Left renal cortex interstitium (tissue), 4 donors: Measurements from ENCODE around the gene DOCK1. TPM values are rescaled to one million over a fixed set of nuclear protein-coding genes. Genes with fewer than 3 reads are reported as not detected.

Experiments
- DNase-seq, 4 donors: peaks; one replicate each; pipeline ENCODE4 v3.0.0-alpha.2; 2013; ENCODE audit warnings: low read depth in 4 of 4, low spot score in 2 of 4, missing footprints in 1 of 4
- polyA plus RNA-seq, 4 donors: library from polyadenylated mRNA; unstranded; fragments of 120-200 nt; gene quantifications; one replicate each; pipeline ENCODE4 v1.2.1, GENCODE V29; 2013; ENCODE audit not compliant: insufficient read length in 4 of 4

DOCK1 gene
- polyA plus RNA-seq, 4 donors, result 57.9 to 68.2 (median 64.3) TPM

DNA sequence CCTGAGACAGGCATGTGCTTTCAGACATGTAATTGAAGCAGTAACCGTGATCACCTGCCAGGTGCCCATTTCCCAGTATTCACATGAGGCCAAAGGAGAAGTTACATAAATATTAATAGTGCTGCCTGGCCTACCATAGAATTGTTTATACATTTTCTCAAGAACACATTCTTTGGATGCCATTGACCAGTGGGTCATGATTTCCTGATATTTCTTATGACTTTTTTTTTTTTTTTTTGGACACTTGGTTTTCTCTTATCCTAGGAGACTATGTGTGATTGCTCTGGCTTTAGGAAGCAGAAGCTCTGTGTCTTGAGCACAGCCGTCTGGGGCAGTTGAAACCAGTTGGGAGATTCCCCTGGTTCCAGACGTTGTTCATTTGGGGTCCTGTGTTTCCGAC, 500.0 kb downstream of the DOCK1 start:
- DNase-seq, result no peak

DNA sequence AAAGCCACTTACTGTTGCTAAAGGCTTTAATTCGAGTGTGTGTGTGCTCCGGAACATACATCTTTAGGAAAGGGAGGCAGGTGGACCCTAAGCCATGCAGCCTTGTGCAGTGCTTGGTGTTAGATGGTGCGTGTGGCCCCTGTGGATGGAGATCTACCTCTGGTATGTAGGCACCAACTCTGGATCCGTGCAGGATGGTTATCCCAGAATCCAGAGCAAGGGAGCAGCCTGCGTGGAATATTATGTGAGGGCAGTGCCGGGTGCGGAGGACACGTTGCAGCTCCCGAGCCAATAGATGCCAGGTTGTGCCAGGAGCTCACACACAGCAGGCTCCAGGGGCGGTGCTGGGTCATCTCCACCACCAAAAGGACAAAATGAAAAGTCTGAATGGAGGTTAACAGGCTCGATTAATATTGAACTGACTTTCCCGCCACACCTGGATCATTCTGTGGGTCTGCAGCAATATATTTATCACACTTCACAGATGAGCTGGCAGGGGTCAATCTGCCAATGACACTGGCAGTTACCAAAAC, 500.9 kb downstream of the DOCK1 start:
- DNase-seq, result no peak

DNA sequence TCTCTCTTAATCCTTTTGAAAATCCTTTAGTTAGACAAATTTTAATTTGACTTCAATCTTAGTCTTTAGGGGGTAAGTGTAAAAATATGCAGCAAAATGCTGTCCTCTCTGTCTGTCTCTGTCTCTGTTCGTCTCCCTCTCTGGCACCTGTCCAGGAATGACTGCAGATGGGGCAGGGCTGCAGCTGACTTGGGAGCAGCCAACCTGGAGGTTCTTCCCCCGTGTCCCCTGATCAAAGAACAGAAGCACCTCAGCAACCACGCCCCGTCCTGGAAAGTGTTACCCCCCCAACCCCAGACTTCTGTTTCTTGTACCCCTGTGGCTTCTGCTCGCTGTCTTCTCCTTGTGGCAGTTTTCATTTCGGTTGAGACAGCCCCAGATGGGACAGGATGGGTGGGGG, 502.3 kb downstream of the DOCK1 start:
- DNase-seq, result no peak

DNA sequence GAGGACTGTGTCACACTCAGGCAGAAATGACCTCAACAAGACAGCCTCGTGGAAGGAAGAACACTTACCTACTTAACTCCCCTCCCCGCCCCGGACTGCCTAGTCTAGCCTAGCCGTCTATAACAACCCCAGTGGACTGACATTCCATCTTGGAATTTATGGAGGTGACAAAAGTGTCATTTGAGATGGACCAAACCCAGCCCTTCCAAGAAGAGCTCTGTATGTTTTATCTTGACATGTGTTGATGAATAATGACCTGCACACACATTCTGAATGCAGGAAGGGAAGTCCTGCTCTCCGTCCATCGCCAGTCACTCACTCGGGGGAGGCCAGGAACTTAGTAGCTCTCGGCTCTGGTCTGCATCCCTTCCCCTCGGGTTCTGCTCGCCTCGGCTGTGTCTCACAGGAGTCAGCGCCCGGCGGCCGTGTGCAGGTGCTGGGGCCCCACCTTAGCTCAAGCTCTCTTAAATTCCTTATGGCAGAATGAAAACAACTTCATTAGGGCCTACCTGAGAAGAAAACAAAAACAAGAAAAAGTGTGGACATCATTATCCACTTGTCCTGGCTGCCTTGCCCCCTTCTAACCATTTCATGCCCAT, 503.0 kb downstream of the DOCK1 start:
- DNase-seq, result no peak

DNA sequence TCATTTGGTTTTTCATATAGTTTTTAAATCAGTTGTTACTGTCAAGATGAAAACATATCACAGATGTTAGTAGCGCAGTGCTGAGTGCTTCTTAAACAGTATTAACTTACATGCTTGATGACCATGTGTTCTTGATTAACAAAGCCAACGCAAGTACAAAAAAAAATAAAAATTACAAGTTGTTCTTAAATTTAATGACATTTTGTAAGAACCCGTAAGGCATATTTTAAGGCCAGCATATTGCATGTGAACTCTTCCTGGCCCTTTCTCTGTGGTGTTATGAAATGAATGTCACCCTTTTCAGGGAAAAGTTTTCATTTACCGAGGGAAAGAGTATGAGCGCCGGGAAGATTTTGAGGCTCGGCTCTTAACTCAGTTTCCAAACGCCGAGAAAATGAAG, 503.5 kb downstream of the DOCK1 start:
- DNase-seq, result peak in 1 of 4 donors; percentile 19

DNA sequence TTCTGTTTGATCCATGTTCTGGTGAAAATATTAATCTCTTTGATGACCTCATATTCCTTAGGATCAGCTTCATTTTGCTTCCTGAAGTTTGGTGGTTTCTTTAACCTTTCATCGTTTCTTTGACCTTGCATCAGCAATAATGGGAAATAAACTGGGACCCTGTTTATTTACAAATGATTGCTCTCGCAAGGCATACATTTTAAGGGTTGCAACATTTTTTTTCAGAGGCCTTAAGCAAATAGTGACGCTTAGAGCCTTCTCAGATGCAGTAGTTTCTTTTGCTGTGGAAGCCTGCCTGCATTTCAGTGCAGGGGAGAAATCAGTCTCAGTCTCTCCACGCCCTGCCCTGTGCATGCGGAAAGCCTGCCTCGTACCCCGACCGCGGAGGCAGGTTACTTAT, 504.8 kb downstream of the DOCK1 start:
- DNase-seq, result no peak

DNA sequence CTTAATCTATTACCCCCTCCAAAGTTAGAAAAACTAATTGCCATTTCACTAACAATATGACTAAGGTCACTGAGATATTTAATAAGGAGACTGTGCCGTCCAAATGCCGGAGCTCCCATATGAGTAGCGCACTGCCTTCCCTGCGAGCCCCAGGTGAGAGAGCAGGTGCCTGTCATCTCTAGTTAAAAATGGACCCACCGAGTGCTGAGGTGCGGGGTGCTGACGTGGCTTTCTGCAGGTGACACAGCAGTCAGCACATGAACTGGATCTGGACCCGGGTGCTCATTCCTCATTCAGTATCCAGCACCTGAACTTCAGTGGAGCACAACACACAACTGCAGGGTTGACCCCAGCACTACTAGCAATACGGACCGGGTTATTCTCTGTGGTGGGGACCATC, 505.8 kb downstream of the DOCK1 start:
- no peak for DNase-seq

DNA sequence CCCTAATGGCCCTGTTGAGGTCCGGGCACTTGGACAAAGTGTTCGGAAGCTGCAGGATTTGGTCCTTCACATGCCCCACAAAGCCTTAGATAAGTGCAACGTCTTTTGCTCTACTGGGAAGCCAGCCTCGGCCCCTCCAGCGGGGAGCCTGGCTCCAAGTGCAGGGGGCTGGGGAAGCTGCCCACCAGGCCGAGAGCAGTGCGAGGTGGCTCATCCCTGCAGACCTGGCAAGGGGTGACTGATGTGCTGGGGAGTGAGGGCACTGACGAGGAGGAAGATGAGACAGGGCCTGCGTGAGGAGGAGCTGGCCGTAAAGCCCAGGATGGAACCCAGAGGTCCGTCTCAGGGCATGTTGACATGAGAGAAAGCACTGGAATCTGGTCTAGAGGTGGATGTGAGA, 508.1 kb downstream of the DOCK1 start:
- no peak for DNase-seq

DNA sequence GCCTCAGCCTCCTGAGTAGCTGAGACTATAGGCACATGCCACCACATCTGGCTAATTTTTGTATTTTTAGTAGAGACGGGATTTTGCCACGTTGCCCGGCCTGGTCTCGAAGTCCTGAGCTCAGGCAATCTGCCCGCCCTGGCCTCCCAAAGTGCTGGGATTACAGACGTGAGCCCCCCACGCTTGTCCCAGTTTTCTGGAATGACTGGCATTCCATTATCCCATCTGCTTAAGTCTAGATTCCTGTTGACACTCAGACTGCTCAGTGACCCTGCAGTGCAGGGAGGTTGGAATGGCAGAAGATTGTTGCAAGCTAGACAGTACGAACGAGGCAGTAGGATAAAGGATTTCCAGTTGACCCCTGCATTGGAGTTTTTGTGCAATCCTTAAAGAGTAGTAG, 508.8 kb downstream of the DOCK1 start:
- no peak for DNase-seq

DNA sequence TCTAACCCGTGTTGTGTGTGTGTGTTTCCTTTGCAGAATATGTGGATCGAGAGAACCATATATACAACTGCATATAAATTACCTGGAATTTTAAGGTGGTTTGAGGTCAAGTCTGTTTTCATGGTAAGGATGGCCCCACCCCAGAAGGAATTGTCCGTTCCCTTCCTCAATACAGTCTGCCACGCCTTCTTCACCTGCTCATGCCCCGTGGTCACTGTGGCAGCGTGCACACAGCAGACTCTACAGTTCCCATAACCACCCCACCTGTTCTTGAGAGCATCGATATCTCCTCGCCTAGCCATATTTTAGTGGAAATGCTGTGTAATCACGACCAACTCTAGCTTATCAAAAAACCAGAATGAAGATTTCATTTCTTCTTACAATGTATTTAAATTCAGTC, 509.9 kb downstream of the DOCK1 start:
- DNase-seq, result no peak

DNA sequence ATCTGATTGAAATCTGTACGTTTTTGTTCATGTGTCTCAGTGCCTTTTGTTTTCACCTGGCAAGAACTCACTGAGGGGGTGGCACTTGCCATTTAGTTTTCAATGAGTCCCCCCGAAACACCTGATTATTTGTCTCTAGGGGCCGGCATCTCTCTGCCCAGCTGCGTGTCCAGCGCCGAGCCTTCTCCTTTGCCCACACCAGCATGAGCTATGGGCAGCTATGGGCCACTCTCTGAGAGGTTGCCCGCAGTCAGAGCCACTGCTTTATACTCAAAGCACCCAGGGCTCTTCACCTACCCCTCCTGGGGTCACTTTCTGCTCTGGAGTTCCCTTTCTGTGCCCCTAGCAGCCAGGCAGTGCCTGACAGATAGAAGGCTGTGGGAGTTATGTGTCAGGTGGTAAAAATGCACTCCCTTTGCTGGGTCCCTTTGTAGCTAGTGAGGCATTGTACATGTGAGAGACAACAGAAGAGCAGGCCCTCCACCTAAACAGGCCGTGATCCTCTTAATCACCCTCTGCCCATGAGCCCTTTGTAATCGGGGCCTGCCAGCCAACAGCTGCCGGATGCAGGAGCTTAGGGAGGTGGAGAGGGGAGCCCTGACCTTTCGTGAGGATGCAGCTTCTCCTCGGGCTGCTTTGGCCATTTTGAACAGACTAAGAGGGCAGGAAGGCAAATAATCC, 510.8 kb downstream of the DOCK1 start:
- DNase-seq, result no peak

DNA sequence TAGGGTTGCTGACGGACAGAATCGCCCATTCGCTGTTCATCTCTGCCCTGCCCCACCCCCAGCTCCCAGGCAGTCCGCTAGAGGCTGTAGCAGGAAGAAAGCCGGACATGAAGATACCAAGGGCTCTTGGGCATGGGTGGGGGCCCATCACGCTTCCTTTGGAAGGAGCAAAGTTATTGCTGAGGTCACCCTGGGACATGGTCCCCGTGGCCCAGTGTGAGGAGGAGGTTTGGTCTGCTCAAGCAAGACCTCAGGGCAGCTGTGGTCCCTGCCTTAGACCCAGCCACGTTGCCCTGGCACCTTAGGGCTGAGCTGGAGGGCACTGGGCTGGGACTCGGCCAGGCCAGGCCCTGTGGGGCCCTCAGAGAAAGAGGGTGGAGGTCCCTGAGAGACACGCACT, 511.8 kb downstream of the DOCK1 start:
- no peak for DNase-seq

DNA sequence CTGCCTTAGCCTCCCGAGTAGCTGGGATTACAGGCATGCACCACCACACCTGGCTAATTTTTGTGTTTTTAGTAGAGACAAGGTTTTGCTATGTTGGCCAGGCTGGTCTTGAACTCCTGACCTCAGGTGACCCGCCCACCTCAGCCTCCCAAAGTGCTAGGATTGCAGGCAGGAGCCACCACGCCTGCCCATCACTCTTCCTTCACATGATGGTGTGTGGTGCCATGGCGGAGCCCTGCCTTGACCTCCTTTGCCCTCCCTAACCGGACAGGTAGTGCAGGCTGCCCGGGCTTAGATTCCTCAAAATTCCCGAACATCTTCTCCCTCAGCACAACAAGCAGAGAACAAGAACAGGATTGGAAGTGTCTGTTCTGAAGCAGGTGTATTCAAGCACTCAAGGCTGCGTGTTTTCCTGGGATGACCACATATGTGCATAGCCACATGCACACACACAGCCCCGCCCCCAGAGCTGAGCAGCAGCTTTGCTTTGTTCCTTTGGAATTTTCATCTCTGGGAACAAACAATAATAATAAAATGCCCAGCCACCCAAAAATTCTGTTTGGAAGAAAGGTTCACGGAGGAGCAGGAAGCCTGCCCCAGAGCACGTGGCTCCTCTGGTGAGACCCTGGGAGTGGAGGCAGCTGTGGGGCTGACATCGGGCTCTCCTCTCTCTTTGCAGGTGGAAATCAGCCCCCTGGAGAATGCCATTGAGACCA, 512.6 kb downstream of the DOCK1 start:
- DNase-seq, result no peak

DNA sequence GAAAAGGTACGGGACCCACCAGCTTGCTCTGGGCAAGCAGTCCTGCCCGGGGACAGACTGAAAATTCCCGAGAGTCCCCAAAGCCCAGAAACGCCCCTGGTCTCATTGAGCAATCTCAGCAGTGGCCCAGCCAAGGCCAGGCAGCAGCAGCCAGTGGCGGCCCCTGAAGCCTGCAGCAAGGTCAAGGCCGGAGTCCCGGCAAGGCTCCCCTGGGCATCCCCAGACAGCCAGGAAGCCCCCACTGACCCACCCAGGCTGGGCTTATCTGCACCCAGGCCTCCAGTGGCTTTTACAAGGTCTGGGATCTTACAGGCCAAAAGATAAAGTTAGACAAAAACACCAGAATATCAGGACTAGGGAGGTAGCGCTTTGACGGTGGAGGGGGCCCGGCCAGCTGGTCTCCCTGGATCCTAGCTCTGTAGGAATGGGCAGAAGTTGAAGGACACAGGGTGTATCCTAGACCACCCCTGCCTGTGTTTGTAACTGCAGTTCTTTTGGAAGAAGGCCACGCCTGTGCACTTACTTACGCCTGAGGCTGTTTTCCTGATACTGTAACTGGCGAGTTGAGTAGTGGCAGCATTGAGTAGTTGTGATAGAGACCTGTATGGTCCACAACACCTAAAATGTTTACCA, 513.4 kb downstream of the DOCK1 start:
- DNase-seq, result no peak

DNA sequence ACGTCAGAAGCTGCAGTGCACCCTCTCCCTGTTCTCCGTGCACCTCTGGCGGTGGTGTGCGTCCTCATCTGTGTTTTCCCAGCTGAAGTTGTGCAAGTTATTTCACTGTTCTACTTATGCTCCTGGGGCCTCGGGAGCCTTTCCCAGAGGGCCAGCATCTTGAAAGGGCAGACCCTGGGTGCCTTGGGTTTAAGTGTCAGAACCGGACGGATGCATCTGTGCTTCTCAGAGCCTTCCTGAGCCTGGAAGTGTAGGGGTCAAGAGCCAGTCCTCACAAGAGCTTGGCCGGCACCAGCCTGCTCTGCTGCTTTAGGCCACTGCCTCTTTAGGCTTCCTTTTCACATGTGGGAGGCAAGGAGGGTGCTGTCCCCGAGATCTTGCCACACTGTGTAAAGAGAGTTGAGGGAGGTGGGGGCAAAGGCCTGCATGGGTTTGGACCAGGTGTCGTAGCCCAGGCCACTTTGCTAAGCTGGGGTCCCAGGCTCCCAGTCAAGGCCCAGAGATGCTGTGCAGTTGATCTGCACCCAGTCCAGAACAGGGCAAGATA, 515.0 kb downstream of the DOCK1 start:
- no peak for DNase-seq

DNA sequence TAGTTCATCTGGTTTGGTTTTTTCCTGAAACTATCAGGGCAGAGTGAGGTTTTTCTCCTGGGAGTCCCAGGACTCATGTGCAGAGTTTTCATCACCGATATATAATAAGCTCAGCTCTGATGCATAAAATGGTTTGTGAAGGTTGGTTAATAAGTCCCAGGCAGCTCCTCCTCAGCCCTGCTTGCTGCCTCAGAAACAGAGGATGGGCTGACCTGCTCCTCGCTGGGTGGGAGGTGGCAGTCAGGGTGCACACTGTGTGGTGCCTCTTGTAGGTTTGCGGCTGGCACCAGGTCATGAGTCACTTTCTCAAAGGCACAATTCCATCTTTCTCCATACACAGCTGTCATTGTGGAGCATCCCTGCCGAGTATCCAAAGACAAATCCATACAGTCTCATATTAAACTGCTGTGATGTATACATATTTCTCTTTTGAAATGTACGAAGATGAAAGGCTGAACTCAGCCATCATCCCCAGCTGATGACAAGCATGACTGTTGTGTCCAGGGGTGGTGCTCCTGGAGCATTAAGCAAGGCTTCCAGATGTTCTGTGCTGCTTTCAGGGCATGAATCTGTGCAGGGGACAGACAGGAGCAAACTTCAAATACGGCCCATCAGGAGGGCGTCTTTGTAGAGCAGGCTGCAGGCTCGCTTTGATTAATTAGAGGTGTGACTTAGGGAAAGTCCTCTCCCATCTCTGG, 518.1 kb downstream of the DOCK1 start:
- no peak for DNase-seq

DNA sequence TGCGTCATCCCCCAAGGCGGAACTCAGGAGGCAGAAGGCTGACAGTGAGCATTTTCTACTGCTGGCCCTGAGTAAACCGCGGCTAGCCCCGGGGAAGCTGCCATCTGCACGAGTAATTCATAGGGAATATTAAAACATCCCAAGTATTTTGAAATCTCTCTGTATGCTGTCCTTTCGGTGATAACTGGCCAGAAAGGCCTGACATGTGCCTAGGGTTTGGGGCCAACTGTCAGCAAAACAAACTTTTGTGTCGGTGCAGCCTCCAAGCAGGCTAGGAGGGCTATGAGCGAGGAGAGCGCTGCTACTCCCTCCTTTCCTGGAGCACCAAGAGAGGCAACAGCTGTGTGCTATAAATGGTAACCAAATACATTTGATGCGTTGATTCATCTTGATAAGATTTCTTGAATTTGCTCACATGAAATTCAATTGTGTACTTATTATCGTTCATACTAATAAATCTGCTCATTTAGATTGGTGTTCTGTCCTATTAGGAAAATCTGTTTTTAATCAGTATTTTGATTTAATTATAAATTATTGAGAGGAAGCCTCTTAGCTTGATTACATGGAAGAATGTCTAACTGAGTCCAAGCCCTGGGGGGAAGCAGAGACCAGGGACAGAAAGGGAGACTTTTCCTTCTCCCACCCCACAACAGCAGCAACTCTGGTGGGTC, 519.5 kb downstream of the DOCK1 start:
- DNase-seq, result peak in 1 of 4 donors; percentile 39

DNA sequence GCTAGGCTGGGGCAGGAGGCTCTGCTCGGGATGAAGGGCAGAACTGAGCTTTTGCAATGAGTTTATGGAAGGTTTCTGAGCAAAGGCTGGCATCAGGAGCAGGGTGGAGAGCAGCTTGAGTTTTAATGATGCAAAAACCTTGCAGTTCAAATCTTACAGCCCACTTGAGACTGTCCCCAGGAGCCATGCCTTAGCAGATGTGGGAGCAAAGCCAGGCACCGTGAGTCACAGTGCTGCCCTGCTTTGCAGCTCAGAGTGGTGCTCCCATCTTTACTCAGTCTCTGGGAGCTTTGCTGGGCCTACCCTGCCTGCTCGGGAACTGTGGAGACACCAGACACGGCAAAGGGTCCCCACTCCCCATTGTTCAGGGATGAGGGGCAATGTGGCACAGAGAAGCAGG, 521.5 kb downstream of the DOCK1 start:
- DNase-seq, result no peak

DNA sequence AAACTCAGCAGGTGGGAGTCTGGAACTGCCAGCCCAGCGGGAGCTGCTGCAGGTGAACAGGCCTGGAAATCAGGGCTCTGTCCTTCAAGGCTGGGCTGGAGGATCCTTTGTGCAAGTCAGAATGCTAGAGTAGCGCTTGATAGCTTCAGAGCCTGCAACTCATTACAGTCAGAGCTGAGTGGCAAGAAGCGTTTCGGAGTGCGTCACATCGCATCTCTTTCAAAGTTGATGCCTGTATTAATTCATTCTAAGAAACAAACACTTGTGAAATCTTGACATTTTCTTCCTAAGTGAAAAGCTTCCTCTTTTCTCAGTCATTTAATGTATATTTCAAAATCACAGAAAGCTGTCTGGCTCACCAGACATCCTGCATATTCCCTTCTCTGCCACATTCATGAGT, 522.7 kb downstream of the DOCK1 start:
- DNase-seq, result no peak

DNA sequence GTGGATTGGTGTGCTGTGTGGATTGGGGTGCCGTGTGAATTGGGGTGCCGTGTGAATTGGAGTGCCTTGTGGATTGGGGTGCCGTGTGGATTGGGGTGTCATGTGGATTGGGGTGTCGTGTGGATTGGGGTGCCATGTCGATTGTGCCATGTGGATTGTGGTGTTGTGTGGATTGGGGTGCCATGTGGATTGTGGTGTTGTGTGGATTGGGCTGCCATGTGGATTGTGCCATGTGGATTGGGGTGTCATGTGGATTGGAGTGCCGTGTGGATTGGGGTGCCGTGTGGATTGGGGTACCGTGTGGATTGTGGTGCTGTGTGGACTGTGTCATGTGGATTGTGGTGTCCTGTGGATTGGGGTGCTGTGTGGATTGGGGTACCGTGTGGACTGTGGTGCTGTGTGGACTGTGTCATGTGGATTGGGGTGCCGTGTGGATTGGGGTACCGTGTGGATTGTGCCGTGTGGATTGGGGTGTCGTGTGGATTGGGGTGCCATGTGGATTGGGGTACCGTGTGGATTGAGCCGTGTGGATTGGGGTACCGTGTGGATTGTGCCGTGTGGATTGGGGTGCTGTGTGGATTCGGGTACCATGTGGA, 523.3 kb downstream of the DOCK1 start:
- no peak for DNase-seq
